Activated CD4-positive, alpha-beta T cell treated with anti-CD3 and anti-CD28 coated beads, Interleukin-2, amount 50 U/mL, for 1 hour (primary cell): ENCODE measurements around the gene RSBN1.
"Not testable (repeated sequence)": the region's sequence is repeated elsewhere in the genome, so short reads cannot be mapped to it uniquely, and the experiment has no call there.

Experiments used
- DNase-seq: peaks from one replicate; pipeline ENCODE4 v3.0.0-alpha.2; 2020

The RSBN1 gene

DNA sequence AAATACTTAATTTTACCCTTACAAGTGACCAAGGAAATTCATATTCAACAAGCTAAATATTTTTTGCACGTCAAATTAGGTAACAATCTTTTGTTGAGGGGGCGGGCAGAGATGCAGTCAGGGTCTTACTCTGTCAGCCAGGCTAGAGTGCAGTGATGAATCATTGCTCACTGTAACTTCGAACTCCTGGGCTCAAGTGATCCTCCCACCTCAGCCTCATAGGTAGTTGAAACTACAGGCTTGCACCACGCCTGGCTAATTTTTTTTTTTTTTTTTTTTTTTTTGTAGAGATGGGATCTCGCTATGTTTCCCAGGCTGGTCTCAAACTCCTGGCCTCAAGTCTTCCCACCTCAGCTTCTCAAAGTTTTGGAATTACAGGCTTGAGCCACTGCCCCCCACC lies 79.5 kb downstream of the RSBN1 start:
- no peak for DNase-seq

GRCh38 chr1:113721010-113721409 lies 91.3 kb downstream of the RSBN1 start:
- no peak for DNase-seq

DNA sequence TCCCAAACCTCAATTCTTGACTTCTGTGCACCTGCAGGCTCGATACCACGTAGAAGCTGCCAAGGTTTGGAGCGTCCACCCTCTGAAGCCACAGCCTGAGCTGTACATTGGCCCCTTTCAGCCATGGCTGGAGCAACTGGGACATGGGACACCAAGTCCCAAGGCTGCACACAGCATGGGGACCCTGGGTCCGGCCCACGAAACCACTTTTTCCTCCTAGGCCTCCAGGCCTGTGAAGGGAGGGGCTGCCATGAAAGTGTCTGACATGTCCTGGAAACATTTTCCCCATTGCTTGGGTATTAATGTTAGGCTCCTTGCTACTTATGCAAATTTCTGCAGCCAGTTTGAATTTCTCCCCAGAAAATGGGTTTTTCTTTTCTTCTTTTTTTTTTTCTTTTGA lies 93.7 kb downstream of the RSBN1 start:
- DNase-seq = not testable (repeated sequence)

- DNase-seq = not testable (repeated sequence)
These were observed 94.8 kb downstream of the RSBN1 start for GRCh38 chr1:113717506-113717905.

DNA sequence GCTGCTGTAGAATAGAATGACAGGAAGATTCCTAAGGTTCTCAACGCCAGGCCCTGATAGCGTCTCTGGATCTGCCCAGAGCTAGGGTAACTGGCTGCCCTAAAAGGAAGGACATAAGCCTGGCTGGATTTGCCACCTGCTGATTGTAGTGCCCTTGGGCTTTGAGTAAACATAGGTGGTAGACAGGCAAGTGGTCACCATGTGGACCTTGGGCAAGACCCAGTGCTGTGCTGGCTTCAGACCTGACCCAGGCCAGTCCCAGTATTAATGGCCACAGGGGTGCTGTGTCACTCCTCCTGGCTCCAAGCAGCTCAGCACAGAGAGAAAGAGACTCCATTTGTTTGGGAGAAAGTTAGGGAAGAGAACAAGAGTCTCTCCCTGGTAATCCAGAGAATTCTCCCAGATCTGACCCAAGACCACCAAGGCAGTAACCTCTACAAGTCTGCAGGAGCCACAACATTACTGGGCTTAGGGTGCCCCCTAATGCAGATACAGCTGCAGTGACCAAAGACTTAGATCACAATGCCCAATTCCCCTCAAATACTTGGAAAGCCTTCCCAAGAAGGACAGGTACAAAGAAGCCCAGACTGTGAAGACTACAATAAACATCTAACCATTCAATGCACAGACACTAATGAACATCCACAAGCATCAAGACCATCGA lies 97.5 kb downstream of the RSBN1 start:
- DNase-seq = no peak
